HepG2 (cell line): ENCODE results near the gene NCOA1. TPM values are rescaled to one million over a fixed set of nuclear protein-coding genes. Genes with fewer than 3 reads are reported as not detected.

Source experiments
- ATAC-seq: fragments of 200-7000 bp; cut with Tn5 transposase; 3 replicates; pipeline ENCODE4 v1.9.1; 2020; ENCODE audit warnings: mild to moderate bottlenecking, moderate library complexity
- BruUV-seq: library from RNA; stranded (reverse); fragments of 400-500 nt; replicated peaks from 2 replicates; lab custom pipeline; 2021; lab: Mats Ljungman, UMichigan
- CTCF ChIA-PET: fragments of 300-600 bp; formaldehyde crosslinking; extraction: SDS; loops from one replicate; lab custom pipeline; 2021; ENCODE audit warnings: low total read pairs, inconsistent platforms, low intra/inter-chr PET ratio; lab: Yijun Ruan, JAX
- POLR2A ChIA-PET: fragments of 350-600 bp; sonication (Branson Sonifier 250); formaldehyde crosslinking; loops from one replicate; lab custom pipeline; 2020; ENCODE audit warnings: antibody characterized with exemption, inconsistent platforms; lab: Yijun Ruan, JAX
- DNase-seq: peaks from one replicate; pipeline ENCODE4 v3.0.0-alpha.2; 2015; ENCODE audit warnings: low spot score
- FAIRE-seq: peaks from 3 replicates; lab custom pipeline; 2011; peaks lifted over from hg19 to GRCh38; lab: Jason Lieb, UNC
- H2AFZ ChIP-seq: one replicate; pipeline ENCODE4 v1.6.1; 2011; ENCODE audit warnings: low read length, inconsistent platforms
- H3K27ac ChIP-seq: fragments of 300-600 bp; 3 replicates; pipeline ENCODE4 v1.8.0; 2011; ENCODE audit warnings: mixed run types, mild to moderate bottlenecking, mixed read lengths, low read length, inconsistent platforms; ENCODE audit not compliant: insufficient read depth; ENCODE audit errors: extremely low read length
- H3K27me3 ChIP-seq, 2 experiments: fragments of 200-600 bp in 1 of 2; 2 replicates in 1 of 2; 3 replicates in 1 of 2; pipeline versions ENCODE4 v1.6.0 to v1.8.0; 2011; ENCODE audit warnings: low read length in 2 of 2, mild to moderate bottlenecking in 2 of 2, moderate library complexity in 2 of 2, inconsistent platforms in 1 of 2; ENCODE audit not compliant: insufficient read depth in 2 of 2, control insufficient read depth in 1 of 2
- H3K36me3 ChIP-seq, 2 experiments: fragments of 200-600 bp in 1 of 2; replicated peaks in 1 of 2; 2 replicates in 1 of 2; 3 replicates in 1 of 2; pipeline versions ENCODE4 v1.5.1 to v1.8.0; 2011; ENCODE audit warnings: low read length in 2 of 2, inconsistent platforms in 1 of 2; ENCODE audit not compliant: insufficient read depth in 2 of 2, control insufficient read depth in 1 of 2
- H3K4me1 ChIP-seq: 2 replicates; pipeline ENCODE4 v1.5.1; 2012; ENCODE audit warnings: low read length, inconsistent platforms; ENCODE audit not compliant: insufficient read depth
- H3K4me2 ChIP-seq: 2 replicates; pipeline ENCODE4 v1.6.0; 2011; ENCODE audit warnings: low read depth, low read length, inconsistent platforms
- H3K4me3 ChIP-seq, 3 experiments: fragments of 200-600 bp in 1 of 3; sonication (generic), shearing (Covaris generic) in 1 of 3; replicated peaks in 1 of 3; 2 replicates each; pipeline ENCODE4 v1.5.1; 2011 to 2016; ENCODE audit warnings: low read length in 3 of 3, inconsistent platforms in 2 of 3, low read depth in 2 of 3, mild to moderate bottlenecking in 2 of 3, control low read depth in 1 of 3, mixed read lengths in 1 of 3; ENCODE audit not compliant: insufficient read depth in 1 of 3
- H3K79me2 ChIP-seq: one replicate; pipeline ENCODE4 v1.6.1; 2011; ENCODE audit warnings: low read length, inconsistent platforms; ENCODE audit not compliant: insufficient read depth
- H3K9ac ChIP-seq: 2 replicates; pipeline ENCODE4 v1.6.0; 2011; ENCODE audit warnings: mild to moderate bottlenecking, low read depth, low read length, inconsistent platforms; ENCODE audit not compliant: insufficient read depth
- H3K9me3 ChIP-seq: 2 replicates; pipeline ENCODE4 v1.5.1; 2012; ENCODE audit warnings: mild to moderate bottlenecking, low read length
- H4K20me1 ChIP-seq: 2 replicates; pipeline ENCODE4 v1.6.0; 2011; ENCODE audit warnings: inconsistent platforms, mild to moderate bottlenecking, low read length, moderate library complexity; ENCODE audit not compliant: insufficient read depth
- AHR ChIP-seq: IDR thresholded peaks from 2 replicates; pipeline ENCODE4 v1.6.1; 2018; ENCODE audit warnings: missing genetic modification reagents, missing compliant biosample characterization
- CEBPB ChIP-seq: IDR thresholded peaks from 2 replicates; pipeline ENCODE4 v1.6.1; 2011; ENCODE audit warnings: low read depth, low read length, improper control_type of control experiment, borderline replicate concordance
- CEBPG ChIP-seq: IDR thresholded peaks from 2 replicates; pipeline ENCODE4 v1.6.1; 2016
- EZH2 ChIP-seq: conservative IDR thresholded peaks from 2 replicates; pipeline ENCODE4 v1.6.1; 2012; ENCODE audit warnings: mild to moderate bottlenecking, low read depth, low read length, moderate library complexity
- SETDB1 ChIP-seq: sonication (generic); formaldehyde crosslinking; IDR thresholded peaks from 2 replicates; pipeline ENCODE4 v1.5.1; 2020; ENCODE audit warnings: missing genetic modification reagents, mild to moderate bottlenecking, borderline replicate concordance
- SKI ChIP-seq: fragments of 450-650 bp; IDR thresholded peaks from one replicate; pipeline ENCODE4 v1.6.1; 2018; ENCODE audit warnings: mild to moderate bottlenecking; ENCODE audit not compliant: partially characterized antibody
- SOX13 ChIP-seq, 3 experiments: fragments of 450-650 bp in 1 of 3; sonication (generic) in 1 of 3; formaldehyde crosslinking in 1 of 3; IDR thresholded peaks in 2 of 3; conservative IDR thresholded peaks in 1 of 3; 2 replicates each; pipeline versions ENCODE4 v1.5.0 to v1.6.1; 2016 to 2020; ENCODE audit warnings: antibody characterized with exemption in 1 of 3, mild to moderate bottlenecking in 1 of 3, missing compliant biosample characterization in 1 of 3, missing genetic modification reagents in 1 of 3, moderate library complexity in 1 of 3
- SYNCRIP ChIP-seq: fragments of 200-400 bp; formaldehyde crosslinking; IDR thresholded peaks from 2 replicates; pipeline ENCODE4 v1.6.1; 2018; ENCODE audit warnings: mild to moderate bottlenecking, low read depth, low read length; ENCODE audit not compliant: insufficient read depth
- ZNF20 ChIP-seq: sonication (generic); formaldehyde crosslinking; IDR thresholded peaks from 2 replicates; pipeline ENCODE4 v1.4.0; 2020; ENCODE audit warnings: mild to moderate bottlenecking, moderate library complexity, missing genetic modification reagents
- ZNF564 ChIP-seq: sonication (generic); formaldehyde crosslinking; IDR thresholded peaks from 2 replicates; pipeline ENCODE4 v1.8.1; 2023; ENCODE audit warnings: mild to moderate bottlenecking, missing genetic modification reagents
- ZNF746 ChIP-seq: sonication (generic); formaldehyde crosslinking; IDR thresholded peaks from 2 replicates; pipeline ENCODE4 v1.8.0; 2022; ENCODE audit warnings: mild to moderate bottlenecking, missing genetic modification reagents
- WGBS: methylation state at CpG from one replicate; pipeline ENCODE4 v1.1.6; 2017; ENCODE audit warnings: low lambda C conversion rate; 5-methylcytosine and 5-hydroxymethylcytosine counted together
- in situ Hi-C: cut with HindIII; loops from 2 replicates; pipeline ENCODE4 v1.10.0; 2017; ENCODE audit warnings: low pct_unique_long_range_greater_than_20kb; ENCODE audit not compliant: extremely low pct_ligation_motif_present
- intact Hi-C: fragments of 100-400 bp; cut with micrococcal nuclease; formaldehyde crosslinking; loops from one replicate; pipeline ENCODE4 v1.10.0; 2022; ENCODE audit not compliant: unreplicated experiment
- polyA plus RNA-seq, 8 experiments: library from polyadenylated mRNA; depleted of rRNA in 3 of 8; stranded (reverse) in 7 of 8; unstranded in 1 of 8; fragments of >200 nt; fragmentation: Illumina TruSeq in 4 of 8; extraction: Trizol in 4 of 8; gene quantifications; 2 replicates each; pipeline versions ENCODE4 v1.2.1 to v1.2.3, GENCODE V29; 2011 to 2016; ENCODE audit warnings: low read depth in 4 of 8, missing spikeins in 1 of 8, mixed read lengths in 1 of 8; ENCODE audit not compliant: insufficient read depth in 1 of 8
- total RNA-seq, 5 experiments: library from RNA; depleted of rRNA; stranded (reverse); fragments of >200 nt; fragmentation: Illumina TruSeq; extraction: Trizol; gene quantifications; 2 replicates each; pipeline ENCODE4 v1.2.3, GENCODE V29; 2016; ENCODE audit warnings: low read depth in 1 of 5

Gene NCOA1
- total and polyA plus RNA-seq, 2 of the 13 experiments (the other 11 are each of a cell fraction or from before 2014, with no cell fraction given) = 10.0 to 10.4 TPM

DNA sequence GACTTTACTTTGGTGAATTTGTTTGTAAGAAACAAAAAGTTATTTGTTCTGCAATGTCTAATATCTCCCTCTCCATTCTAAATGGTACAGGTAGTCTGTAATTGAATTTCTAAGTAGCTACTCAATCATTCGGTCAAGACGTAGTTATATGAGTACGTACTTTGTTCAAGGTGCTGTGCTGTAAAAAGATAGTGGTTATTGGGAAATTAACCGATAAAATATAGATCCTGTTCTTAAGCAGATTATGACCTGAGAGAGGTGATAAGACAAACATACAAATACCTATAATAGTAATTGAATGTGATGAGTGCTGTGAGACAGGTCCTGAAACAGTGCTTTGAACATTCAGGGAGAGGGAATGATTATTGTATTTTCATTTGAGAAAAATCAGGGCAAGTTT, 7.1 kb downstream of the NCOA1 start:
- DNase-seq = no peak
- no peak overlapping the region for H3K27ac ChIP-seq
- H2AFZ ChIP-seq = no peak overlapping the region
- CTCF ChIA-PET = no interaction called here
- no peaks in the 10 kb centered on the region for H3K79me2 ChIP-seq
- no peaks in the 10 kb centered on the region for H3K9me3 ChIP-seq
- POLR2A ChIA-PET = no interaction called here
- H4K20me1 ChIP-seq = no peaks in the 10 kb centered on the region
- H3K4me1 ChIP-seq = peaks cover 6% of the 10 kb centered on the region
- TF ChIP-seq AHR (no peak), CEBPG (CRISPR knock-in tag) (no peak), EZH2 (no peak), ZNF20 (CRISPR knock-in tag) (no peak), SYNCRIP (no peak), SKI (no peak), ZNF564 (CRISPR knock-in tag) (no peak)
- TF ChIP-seq, all 625 proteins: peak for 0
- no peak overlapping the region for H3K4me3 ChIP-seq
- 95% methylated on average over 4 of the region's 4 CpGs for WGBS
- in situ Hi-C loops = loop anchor here (10.0 kb wide), 1 partner anchor 297 kb away; the partner anchor contains the start of genes CENPO and PTRHD1
- no TSS peak for BruUV-seq
- H3K9ac ChIP-seq = no peak overlapping the region
- no peaks in the 10 kb centered on the region for H3K27me3 ChIP-seq
- FAIRE-seq (no peak), ATAC-seq (no peak)
- H3K36me3 ChIP-seq = no peaks in the 10 kb centered on the region
- intact Hi-C loops = loop anchor here (1.0 kb wide), 1 partner anchor 138 kb away; the partner anchor contains the start of gene ITSN2
- no peak overlapping the region for H3K4me2 ChIP-seq

DNA sequence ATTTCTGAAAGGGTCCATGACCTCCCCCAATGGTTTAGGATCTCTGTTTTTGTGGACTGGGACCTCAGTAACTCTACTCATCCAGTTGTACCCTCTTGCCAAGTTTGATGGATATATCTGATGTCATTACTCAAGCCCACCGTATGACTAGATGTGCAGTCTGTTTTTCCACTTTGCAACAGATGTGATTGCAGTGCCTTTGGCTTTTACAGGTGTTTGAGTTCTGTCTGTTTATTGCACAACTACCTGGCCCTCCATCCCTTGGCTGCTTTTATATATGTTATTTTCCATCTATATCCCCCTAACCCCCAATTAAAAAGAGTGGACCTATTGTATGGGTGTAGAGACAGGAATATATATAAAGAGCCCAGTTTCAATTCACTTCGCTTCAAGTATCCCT, 10.8 kb downstream of the NCOA1 start:
- ATAC-seq = no peak
- TF ChIP-seq ZNF746 (CRISPR knock-in tag) = no peak
- TF ChIP-seq CEBPB = peak; percentile 59
- TF ChIP-seq SOX13 (IDR thresholded peaks at IDR 0.05) = no peak
- no peak for TF ChIP-seq SOX13 (CRISPR knock-in tag; conservative IDR thresholded peaks at IDR 0.05 in 1 of 2, IDR thresholded peaks at IDR 0.05 in 1 of 2)
- no peak for TF ChIP-seq SETDB1 (CRISPR knock-in tag)
- Histone ChIP-seq H4K20me1 (no peaks in the 10 kb centered on the region), H3K27ac (no peak overlapping the region), H2AFZ (no peak overlapping the region), H3K79me2 (no peaks in the 10 kb centered on the region), H3K4me3 (no peak overlapping the region), H3K4me2 (no peak overlapping the region), H3K27me3 (no peaks in the 10 kb centered on the region), H3K4me1 (no peaks in the 10 kb centered on the region), H3K9me3 (no peaks in the 10 kb centered on the region), H3K36me3 (no peaks in the 10 kb centered on the region), H3K9ac (no peak overlapping the region)
- no peak for FAIRE-seq
- no TSS peak for BruUV-seq
- DNase-seq = no peak
- intact Hi-C loops = no loop called here
- ChIA-PET POLR2A (no interaction called here), CTCF (no interaction called here)
- in situ Hi-C loops = no loop called here
- 86% methylated on average over 2 of the region's 2 CpGs for WGBS
